HUES6 (cell line): ENCODE measurements around the gene TRAF3IP3.

ENCODE experiments used
- H3K27ac ChIP-seq: 2 replicates; pipeline ENCODE4 v1.7.0; 2013; ENCODE audit warnings: low read depth, mild to moderate bottlenecking, low read length, inconsistent platforms
- H3K27me3 ChIP-seq: 2 replicates; pipeline ENCODE4 v1.6.1; 2013; ENCODE audit warnings: low read length; ENCODE audit not compliant: control insufficient read depth, insufficient read depth
- H3K36me3 ChIP-seq: 2 replicates; pipeline ENCODE4 v1.6.1; 2013; ENCODE audit warnings: low read length; ENCODE audit not compliant: control insufficient read depth, insufficient read depth
- H3K4me1 ChIP-seq: 2 replicates; pipeline ENCODE4 v1.6.1; 2013; ENCODE audit warnings: low read length; ENCODE audit not compliant: control insufficient read depth, insufficient read depth
- H3K4me3 ChIP-seq: 2 replicates; pipeline ENCODE4 v1.5.1; 2013; ENCODE audit warnings: low read depth, low read length
- H3K9ac ChIP-seq: one replicate; pipeline ENCODE4 v1.6.1; 2013; ENCODE audit warnings: mild to moderate bottlenecking, low read length
- H3K9me3 ChIP-seq: 2 replicates; pipeline ENCODE4 v1.6.1; 2013; ENCODE audit warnings: low read depth, low read length; ENCODE audit not compliant: control insufficient read depth, insufficient read depth

TRAF3IP3 gene

DNA sequence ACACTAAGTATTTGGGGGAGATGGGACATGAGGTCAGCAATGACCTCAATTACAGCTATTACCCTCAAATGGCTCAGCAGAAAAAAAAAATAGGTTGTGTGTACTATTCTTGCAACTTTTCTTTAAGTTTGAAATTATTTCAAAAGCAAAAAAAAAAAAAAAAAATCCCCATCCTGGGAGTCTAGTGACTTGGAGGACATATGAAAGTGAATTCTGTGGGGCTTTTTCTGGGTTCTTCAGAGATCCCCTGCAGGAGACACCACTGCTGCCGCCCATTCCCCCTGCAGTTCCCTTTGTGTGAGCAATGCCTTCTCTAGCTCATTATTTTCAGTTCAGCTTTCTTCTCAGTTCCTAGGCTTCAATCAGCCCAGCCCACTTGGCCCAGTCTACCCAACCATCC, 34.5 kb upstream of the TRAF3IP3 start:
- Histone ChIP-seq H3K36me3 (no peaks in the 10 kb centered on the region), H3K27ac (no peak overlapping the region), H3K4me3 (no peak overlapping the region), H3K9me3 (no peaks in the 10 kb centered on the region), H3K27me3 (peaks cover 4% of the 10 kb centered on the region), H3K9ac (no peak overlapping the region), H3K4me1 (no peaks in the 10 kb centered on the region)

DNA sequence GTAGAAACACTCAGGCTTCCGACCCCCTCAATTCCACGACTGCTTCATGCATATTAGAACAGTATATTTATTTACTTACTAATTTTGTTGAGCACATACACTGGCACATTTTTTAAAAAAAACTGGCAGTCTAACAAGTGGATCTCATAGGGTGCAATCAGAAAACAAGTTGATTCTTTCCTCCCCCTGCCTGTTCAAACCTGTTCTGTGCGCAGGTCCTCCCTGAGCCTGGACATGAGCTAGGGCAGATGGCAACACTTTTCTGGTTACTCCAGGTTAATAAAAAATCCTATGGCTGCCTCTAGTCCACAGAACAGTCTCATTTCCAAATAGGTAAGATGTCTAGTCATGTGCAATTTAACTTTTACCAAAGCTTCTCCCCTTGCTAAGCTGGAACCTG, 32.6 kb upstream of the TRAF3IP3 start:
- no peak overlapping the region for H3K4me3 ChIP-seq
- no peaks in the 10 kb centered on the region for H3K9me3 ChIP-seq
- H3K36me3 ChIP-seq: no peaks in the 10 kb centered on the region
- H3K9ac ChIP-seq: no peak overlapping the region
- H3K27ac ChIP-seq: no peak overlapping the region
- no peaks in the 10 kb centered on the region for H3K4me1 ChIP-seq
- peaks cover 4% of the 10 kb centered on the region for H3K27me3 ChIP-seq

DNA sequence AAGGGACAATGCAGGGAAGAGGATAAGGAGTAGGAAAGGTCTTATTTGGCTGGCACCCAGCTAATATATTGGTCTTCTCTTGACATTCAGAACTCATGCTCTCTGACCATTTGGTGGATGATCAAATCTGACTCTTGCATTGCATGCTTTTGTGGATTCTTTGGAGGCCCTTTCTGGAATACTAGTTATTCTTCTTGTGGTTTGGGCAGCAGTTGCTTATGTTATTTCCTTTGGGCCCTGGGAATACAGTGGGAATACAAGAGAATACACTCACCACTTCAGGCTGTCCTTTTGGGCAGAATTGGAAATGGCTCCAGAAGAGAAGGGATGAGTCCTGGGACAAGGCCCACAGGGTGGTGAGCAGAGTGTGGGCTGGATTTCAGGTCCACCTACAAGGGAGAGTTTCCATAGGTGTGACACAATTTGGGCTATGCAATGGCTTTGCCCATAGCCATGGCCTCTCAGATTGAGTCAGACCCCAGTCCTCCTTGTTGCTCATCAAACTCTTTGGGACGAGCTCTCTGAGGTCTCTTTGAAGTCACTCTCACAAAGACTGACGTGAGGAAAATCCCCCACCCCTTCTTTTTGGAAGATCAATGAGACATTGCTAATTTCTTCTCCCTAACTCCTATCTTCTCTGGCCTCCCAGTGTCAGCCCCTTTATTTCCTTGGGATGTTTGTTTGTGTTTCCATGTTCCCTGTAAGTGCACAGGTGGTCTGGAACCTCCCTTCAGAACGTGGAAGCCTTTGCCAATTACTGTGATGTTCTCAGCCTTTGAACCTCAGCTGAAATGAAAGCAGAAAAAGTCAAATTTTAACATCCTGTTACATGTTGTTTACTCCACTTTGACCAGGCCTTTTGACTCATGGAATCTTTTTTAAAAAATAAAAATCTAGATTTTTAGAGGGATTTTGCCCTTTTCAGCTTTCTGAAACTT, 31.8 kb upstream of the TRAF3IP3 start:
- no peaks in the 10 kb centered on the region for H3K36me3 ChIP-seq
- H3K4me3 ChIP-seq: no peak overlapping the region
- H3K4me1 ChIP-seq: no peaks in the 10 kb centered on the region
- peaks cover 4% of the 10 kb centered on the region for H3K27me3 ChIP-seq
- no peaks in the 10 kb centered on the region for H3K9me3 ChIP-seq
- no peak overlapping the region for H3K9ac ChIP-seq
- H3K27ac ChIP-seq: no peak overlapping the region

- no peak overlapping the region for H3K4me3 ChIP-seq
Observed at GRCh38 chr1:209727286-209727685, 28.6 kb upstream of the TRAF3IP3 start.

DNA sequence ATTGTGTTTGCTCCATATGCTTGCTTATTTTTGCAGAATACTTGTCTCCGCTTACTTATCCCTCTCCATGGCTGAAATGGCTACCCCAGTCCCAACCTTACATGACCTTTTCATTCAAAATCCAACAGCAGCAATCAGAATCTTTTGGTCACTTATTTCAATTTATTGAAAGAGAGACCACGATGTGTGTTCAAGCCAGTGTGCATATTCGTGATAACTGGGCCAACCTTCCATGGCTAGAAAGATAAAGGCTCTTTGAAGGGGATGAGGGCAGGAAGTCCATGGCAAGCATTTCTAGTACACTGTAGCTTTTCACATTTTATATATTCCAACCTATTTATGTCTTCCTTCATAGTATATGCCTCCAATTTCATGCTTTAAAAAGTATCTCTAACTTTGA, 28.1 kb upstream of the TRAF3IP3 start:
- no peak overlapping the region for H3K4me3 ChIP-seq
- no peak overlapping the region for H3K9ac ChIP-seq
- H3K27ac ChIP-seq: no peak overlapping the region
- H3K27me3 ChIP-seq: no peaks in the 10 kb centered on the region; the same call in 1 of the 2 replicates
- H3K9me3 ChIP-seq: no peaks in the 10 kb centered on the region
- H3K36me3 ChIP-seq: no peaks in the 10 kb centered on the region
- no peaks in the 10 kb centered on the region for H3K4me1 ChIP-seq

More at GRCh38 chr1:209727286-209727685, 28.6 kb upstream of the TRAF3IP3 start:
- Histone ChIP-seq H3K27me3 (no peaks in the 10 kb centered on the region; the same call in 1 of the 2 replicates), H3K9me3 (no peaks in the 10 kb centered on the region), H3K4me1 (no peaks in the 10 kb centered on the region), H3K9ac (no peak overlapping the region), H3K27ac (no peak overlapping the region), H3K36me3 (no peaks in the 10 kb centered on the region)

DNA sequence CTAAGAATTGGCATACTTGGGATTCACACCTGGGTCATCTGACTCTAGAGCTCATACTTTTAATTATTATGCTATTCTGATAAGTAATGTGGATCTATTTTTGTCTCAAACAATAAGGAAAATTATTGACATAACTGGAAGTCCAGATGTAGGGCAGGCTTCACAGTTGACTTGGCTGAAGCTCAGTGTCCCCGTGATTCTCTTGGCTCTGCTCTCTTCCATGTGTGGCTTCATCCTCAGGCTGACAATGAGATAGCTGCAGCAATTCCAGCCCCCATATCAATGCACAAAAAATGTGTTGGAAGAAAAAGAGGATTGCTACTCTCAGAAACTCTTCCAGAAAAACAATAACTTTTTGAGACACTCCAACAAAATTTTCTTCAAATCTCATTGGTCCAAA, 27.4 kb upstream of the TRAF3IP3 start:
- Histone ChIP-seq H3K9ac (no peak overlapping the region), H3K36me3 (no peaks in the 10 kb centered on the region), H3K27me3 (no peaks in the 10 kb centered on the region), H3K4me3 (no peak overlapping the region), H3K9me3 (no peaks in the 10 kb centered on the region), H3K27ac (no peak overlapping the region), H3K4me1 (no peaks in the 10 kb centered on the region)

DNA sequence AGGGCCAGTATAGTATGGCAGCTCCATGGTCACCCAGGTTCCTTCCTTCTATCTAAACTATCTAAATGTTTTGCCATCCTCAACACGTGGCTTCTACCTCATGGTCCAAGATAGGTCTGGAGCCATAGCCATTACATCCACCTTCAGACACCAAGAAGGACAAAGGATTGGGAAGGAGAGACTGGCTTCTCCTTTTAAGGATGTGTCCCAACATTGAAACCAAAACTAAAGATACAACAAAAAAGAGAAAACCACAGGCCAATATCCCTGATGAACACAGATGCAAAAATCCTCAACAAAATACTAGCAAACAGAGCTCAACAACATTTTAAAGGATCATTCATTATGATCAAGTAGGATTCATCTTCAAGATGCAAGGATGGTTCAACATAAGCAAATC, 26.4 kb upstream of the TRAF3IP3 start:
- Histone ChIP-seq H3K27me3 (peaks cover 6% of the 10 kb centered on the region; the same call in 1 of the 2 replicates), H3K9me3 (no peaks in the 10 kb centered on the region), H3K27ac (no peak overlapping the region), H3K9ac (no peak overlapping the region), H3K36me3 (no peaks in the 10 kb centered on the region), H3K4me3 (no peak overlapping the region), H3K4me1 (no peaks in the 10 kb centered on the region)

- no peak overlapping the region for H3K9ac ChIP-seq
Observed at GRCh38 chr1:209732725-209733124, 23.1 kb upstream of the TRAF3IP3 start.

DNA sequence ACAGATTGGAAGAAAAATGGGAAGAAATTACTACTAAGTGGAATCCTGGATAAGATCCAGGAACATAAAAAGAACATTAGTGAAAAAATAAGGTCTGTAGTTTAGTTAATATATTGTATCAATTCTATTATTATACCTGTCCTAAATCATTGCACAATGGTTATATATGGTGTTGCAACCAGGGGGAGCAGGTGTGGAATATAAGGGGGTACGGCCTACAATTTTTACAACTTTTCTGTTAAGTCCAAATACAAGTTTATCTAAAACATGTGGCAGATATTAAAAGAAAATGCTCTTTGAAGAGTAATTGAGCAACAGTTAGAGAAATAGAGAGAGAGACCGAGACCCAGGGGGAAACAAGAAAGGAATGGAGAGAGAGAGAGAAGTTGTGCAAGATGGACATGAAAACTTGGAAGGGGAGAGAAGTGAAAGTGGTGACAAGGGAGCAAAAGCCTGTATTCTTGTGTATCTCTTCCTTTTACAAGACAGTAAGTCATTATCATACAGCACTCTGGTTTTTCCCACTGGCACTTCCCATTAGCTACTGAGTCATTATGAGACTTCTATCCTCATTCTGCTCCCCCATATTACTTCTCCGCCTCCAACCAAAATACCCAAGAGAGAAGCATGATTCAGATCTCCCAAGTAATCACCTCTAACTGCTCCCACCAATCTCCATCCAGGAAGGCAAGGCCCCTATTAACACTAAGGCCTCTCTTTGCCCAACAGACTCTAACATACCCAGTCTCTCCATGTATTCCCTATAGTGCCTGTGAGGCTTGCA, 22.3 kb upstream of the TRAF3IP3 start:
- H3K4me3 ChIP-seq: no peak overlapping the region
- H3K36me3 ChIP-seq: no peaks in the 10 kb centered on the region
- peaks cover 15% of the 10 kb centered on the region for H3K27me3 ChIP-seq
- no peak overlapping the region for H3K9ac ChIP-seq
- no peaks in the 10 kb centered on the region for H3K4me1 ChIP-seq
- H3K27ac ChIP-seq: no peak overlapping the region
- H3K9me3 ChIP-seq: no peaks in the 10 kb centered on the region

More at GRCh38 chr1:209732725-209733124, 23.1 kb upstream of the TRAF3IP3 start:
- H3K36me3 ChIP-seq: no peaks in the 10 kb centered on the region
- H3K4me3 ChIP-seq: no peak overlapping the region
- H3K4me1 ChIP-seq: no peaks in the 10 kb centered on the region
- H3K27ac ChIP-seq: no peak overlapping the region
- H3K9me3 ChIP-seq: no peaks in the 10 kb centered on the region
- peaks cover 15% of the 10 kb centered on the region for H3K27me3 ChIP-seq

DNA sequence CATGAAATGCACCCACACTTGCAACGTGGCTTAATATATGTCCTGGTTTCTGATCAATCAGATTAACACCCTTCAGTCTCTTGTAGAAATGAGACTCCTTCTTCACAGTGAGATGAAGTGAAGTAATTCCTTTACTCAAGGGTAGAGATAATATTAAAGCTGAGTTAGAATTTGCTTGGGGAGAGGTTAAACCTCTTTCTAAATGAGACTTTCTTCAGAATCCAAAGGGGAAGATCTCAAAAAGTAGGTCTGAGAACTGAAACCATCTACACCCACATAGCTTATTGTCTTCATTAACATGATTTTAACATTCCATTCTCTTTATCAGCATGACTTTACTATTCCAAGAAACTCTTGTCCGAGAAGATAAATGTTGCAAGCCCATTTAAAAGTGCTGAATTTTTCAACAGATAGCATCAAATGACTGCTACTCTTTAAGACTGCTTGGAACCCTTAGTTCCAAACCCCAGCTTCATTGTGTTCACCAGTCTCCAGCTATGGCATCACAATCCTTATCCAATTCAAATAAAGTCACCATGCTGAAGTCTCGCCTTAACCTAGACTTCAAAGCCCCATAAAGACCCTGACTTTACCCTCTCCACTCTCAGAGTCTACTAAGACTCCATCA, 19.2 kb upstream of the TRAF3IP3 start:
- Histone ChIP-seq H3K9me3 (no peaks in the 10 kb centered on the region), H3K4me1 (no peaks in the 10 kb centered on the region), H3K27me3 (peaks cover 15% of the 10 kb centered on the region), H3K27ac (no peak overlapping the region), H3K4me3 (no peak overlapping the region), H3K9ac (no peak overlapping the region), H3K36me3 (no peaks in the 10 kb centered on the region)
